ENCODE data around the gene TRAPPC2. TPM values are rescaled to one million over a fixed set of nuclear protein-coding genes. Genes with fewer than 3 reads are reported as not detected.

Gene TRAPPC2
- total RNA-seq, 1 donor from 2014 or later, result 20.2 TPM

DNA sequence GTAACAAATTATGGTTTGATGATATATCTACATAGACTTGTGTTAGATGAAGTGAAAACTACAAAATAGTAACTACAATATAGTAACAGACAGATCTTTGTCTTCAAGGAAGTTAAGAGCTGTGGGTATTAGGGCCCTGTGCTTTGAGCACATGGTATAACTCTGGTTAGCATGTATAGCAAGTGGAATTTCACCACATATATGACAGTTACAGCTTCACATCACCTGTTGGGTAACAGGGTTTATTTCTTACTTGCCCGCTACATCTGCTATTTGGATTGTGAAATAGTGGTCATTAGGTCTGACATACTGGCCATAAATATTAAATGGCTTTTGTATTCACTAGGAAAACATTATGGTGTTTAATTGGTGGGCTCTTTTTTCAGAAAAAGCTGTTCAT, 20.3 kb upstream of the TRAPPC2 start:
- no peak for DNase-seq (ENCODE audit: low spot score in 2 of 2, unreplicated experiment in 2 of 2)

DNA sequence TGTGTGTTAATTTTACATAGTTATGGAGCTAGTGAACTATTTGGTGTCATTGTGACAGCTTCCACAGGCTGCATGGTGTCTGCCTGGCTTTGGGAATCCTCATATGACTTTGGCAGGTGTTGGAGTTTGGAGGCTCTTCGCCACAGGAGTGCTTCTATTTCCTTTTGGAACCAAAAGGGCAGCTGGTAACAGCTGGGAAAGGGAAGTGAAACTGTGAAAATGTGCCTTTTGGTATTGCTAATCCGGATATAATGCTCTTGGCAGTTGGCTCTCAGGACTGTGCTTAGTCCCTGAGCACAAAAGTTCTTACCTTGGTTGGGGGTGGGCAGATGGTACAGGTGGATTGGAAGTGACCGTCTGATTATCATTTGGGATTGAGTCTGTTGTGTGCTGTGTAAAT, 18.2 kb upstream of the TRAPPC2 start:
- Mint-ChIP-seq H3K36me3 (peaks cover 9% of the 10 kb centered on the region), H3K9me3 (peaks cover 8% of the 10 kb centered on the region)
- no peak for DNase-seq (ENCODE audit: low spot score in 2 of 2, unreplicated experiment in 2 of 2)

More for the DNA sequence above, 20.3 kb upstream of the TRAPPC2 start:
- peaks cover 9% of the 10 kb centered on the region for H3K36me3 Mint-ChIP-seq
- no peak overlapping the region for H3K4me3 Mint-ChIP-seq
- H3K4me1 Mint-ChIP-seq, result no peaks in the 10 kb centered on the region
- TF ChIP-seq, protein P1, sequence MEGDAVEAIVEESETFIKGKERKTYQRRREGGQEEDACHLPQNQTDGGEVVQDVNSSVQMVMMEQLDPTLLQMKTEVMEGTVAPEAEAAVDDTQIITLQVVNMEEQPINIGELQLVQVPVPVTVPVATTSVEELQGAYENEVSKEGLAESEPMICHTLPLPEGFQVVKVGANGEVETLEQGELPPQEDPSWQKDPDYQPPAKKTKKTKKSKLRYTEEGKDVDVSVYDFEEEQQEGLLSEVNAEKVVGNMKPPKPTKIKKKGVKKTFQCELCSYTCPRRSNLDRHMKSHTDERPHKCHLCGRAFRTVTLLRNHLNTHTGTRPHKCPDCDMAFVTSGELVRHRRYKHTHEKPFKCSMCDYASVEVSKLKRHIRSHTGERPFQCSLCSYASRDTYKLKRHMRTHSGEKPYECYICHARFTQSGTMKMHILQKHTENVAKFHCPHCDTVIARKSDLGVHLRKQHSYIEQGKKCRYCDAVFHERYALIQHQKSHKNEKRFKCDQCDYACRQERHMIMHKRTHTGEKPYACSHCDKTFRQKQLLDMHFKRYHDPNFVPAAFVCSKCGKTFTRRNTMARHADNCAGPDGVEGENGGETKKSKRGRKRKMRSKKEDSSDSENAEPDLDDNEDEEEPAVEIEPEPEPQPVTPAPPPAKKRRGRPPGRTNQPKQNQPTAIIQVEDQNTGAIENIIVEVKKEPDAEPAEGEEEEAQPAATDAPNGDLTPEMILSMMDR (IDR thresholded peaks at IDR 0.05; ENCODE audit: unreplicated experiment), result no peak
- H3K9me3 Mint-ChIP-seq, result peaks cover 8% of the 10 kb centered on the region
- no peaks in the 10 kb centered on the region for H3K27me3 Mint-ChIP-seq (ENCODE audit: low read depth)
- H3K27ac Mint-ChIP-seq, result no peak overlapping the region

DNA sequence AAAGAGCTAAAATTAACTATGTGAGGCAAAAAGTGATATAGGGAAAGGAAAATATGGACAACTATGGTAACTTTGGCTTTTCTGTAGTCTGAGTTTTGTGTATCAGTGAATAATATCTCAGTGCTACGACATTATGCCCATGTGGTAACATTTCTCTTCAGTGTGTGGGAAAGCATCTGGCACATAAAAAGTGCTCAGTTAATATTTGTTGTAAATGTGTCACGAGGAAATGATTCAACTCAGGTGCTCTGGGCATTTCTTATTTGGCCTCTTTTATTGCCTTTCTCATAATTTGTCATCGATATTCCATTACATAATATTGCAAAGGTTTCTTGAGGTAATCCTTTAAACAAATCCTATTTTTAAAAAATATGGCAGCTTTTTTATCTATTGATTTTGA, 17.7 kb upstream of the TRAPPC2 start:
- DNase-seq (ENCODE audit: low spot score in 2 of 2, unreplicated experiment in 2 of 2), result no peak
- TF ChIP-seq, protein P1 (IDR thresholded peaks at IDR 0.05; ENCODE audit: unreplicated experiment), result no peak
- peaks cover 9% of the 10 kb centered on the region for H3K36me3 Mint-ChIP-seq
- H3K27me3 Mint-ChIP-seq (ENCODE audit: low read depth), result no peaks in the 10 kb centered on the region
- H3K4me3 Mint-ChIP-seq, result no peak overlapping the region
- no peak overlapping the region for H3K27ac Mint-ChIP-seq
- no peaks in the 10 kb centered on the region for H3K4me1 Mint-ChIP-seq
- peaks cover 11% of the 10 kb centered on the region for H3K9me3 Mint-ChIP-seq

More for the DNA sequence above, 18.2 kb upstream of the TRAPPC2 start:
- H3K4me3 Mint-ChIP-seq, result no peak overlapping the region
- H3K27me3 Mint-ChIP-seq (ENCODE audit: low read depth), result no peaks in the 10 kb centered on the region
- TF ChIP-seq, protein P1 (IDR thresholded peaks at IDR 0.05; ENCODE audit: unreplicated experiment), result no peak
- H3K4me1 Mint-ChIP-seq, result no peaks in the 10 kb centered on the region
- H3K27ac Mint-ChIP-seq, result no peak overlapping the region

DNA sequence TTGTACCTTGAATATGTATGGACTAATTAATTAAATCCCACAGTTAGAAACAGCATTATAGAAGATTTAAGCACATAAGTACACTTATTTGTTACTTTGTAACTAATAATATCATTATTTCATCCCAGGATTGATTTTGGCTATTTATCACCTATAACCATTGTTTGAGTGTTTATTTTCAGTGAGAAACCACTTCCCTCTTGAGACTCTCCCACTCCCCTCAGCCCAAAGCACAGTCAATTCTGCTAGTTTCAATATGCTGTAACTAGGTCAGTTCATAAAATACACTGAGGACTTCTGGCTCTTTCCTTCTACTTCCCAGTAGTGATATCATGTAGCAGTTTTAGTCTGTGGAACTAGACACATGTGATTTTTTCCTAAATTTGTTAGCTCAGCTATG, 16.4 kb upstream of the TRAPPC2 start:
- TF ChIP-seq, protein P1 (IDR thresholded peaks at IDR 0.05; ENCODE audit: unreplicated experiment), result no peak
- no peak overlapping the region for H3K4me3 Mint-ChIP-seq
- no peak for DNase-seq (ENCODE audit: low spot score in 2 of 2, unreplicated experiment in 2 of 2)
- peaks cover 15% of the 10 kb centered on the region for H3K9me3 Mint-ChIP-seq
- no peak overlapping the region for H3K27ac Mint-ChIP-seq
- H3K27me3 Mint-ChIP-seq (ENCODE audit: low read depth), result no peaks in the 10 kb centered on the region
- H3K36me3 Mint-ChIP-seq, result peaks cover 9% of the 10 kb centered on the region
- H3K4me1 Mint-ChIP-seq, result no peaks in the 10 kb centered on the region

DNA sequence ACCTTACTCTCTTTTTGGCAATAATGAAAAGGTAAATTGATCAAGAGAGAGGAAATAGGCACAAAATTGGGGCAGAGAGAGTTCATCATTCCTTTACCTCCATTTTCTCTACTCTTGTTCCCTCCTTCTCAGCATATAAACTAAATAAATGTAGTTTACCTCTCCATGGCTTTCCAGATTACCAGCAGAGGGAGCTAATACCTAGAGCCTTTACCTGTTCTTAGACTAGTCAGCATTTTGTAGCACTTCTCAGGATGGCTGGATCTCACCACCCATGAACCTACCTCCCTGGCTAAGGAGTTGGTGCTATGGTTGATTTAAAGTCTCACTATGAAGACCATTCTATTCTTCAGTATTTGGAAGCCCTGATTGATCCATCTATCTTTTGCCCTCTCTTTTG, 15.8 kb upstream of the TRAPPC2 start:
- no peak overlapping the region for H3K27ac Mint-ChIP-seq
- no peak for DNase-seq (ENCODE audit: low spot score in 2 of 2, unreplicated experiment in 2 of 2)
- H3K4me1 Mint-ChIP-seq, result no peaks in the 10 kb centered on the region
- peaks cover 15% of the 10 kb centered on the region for H3K9me3 Mint-ChIP-seq
- peaks cover 9% of the 10 kb centered on the region for H3K36me3 Mint-ChIP-seq
- H3K27me3 Mint-ChIP-seq (ENCODE audit: low read depth), result no peaks in the 10 kb centered on the region
- H3K4me3 Mint-ChIP-seq, result no peak overlapping the region
- TF ChIP-seq, protein P1 (IDR thresholded peaks at IDR 0.05; ENCODE audit: unreplicated experiment), result no peak

DNA sequence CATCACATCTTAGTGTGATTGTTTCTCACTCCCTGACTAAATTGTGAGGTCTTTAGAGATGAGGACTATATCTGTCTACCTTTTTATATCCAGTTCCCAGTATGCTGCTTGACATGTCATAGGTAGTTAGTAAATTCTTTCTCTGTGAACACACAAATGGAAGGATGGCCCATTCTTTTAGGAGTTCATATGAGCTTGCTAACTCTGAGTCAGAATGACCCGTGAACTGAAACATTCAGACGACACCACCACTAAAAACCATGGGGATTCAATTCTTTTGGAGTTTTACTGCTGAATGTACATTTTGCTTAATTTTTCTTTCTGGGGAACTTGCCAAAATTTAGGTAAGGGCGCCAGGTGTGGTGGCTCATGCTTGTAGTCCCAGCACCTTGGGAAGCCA, 14.1 kb upstream of the TRAPPC2 start:
- no peak for DNase-seq (ENCODE audit: low spot score in 2 of 2, unreplicated experiment in 2 of 2)
- no peaks in the 10 kb centered on the region for H3K27me3 Mint-ChIP-seq (ENCODE audit: low read depth)
- H3K9me3 Mint-ChIP-seq, result peaks cover 19% of the 10 kb centered on the region
- H3K27ac Mint-ChIP-seq, result no peak overlapping the region
- H3K4me3 Mint-ChIP-seq, result no peak overlapping the region
- no peaks in the 10 kb centered on the region for H3K4me1 Mint-ChIP-seq
- peaks cover 6% of the 10 kb centered on the region for H3K36me3 Mint-ChIP-seq
- TF ChIP-seq, protein P1 (IDR thresholded peaks at IDR 0.05; ENCODE audit: unreplicated experiment), result no peak
